Calu3 (cell line): ENCODE results near the gene CCDC117. TPM values are rescaled to one million over a fixed set of nuclear protein-coding genes. Genes with fewer than 3 reads are reported as not detected.
"Not testable (repeated sequence)": the region's sequence is repeated elsewhere in the genome, so short reads cannot be mapped to it uniquely, and the experiment has no call there.

Source experiments
- BruUV-seq: library from RNA; stranded (reverse); fragments of 400-500 nt; replicated peaks from 2 replicates; lab custom pipeline; 2021; lab: Mats Ljungman, UMichigan
- CTCF ChIA-PET: fragments of 300-600 bp; sonication (Branson Sonifier 250); formaldehyde crosslinking; loops from one replicate; lab custom pipeline; 2022; ENCODE audit warnings: antibody characterized with exemption; lab: Charles Lee
- DNase-seq: peaks from one replicate; pipeline ENCODE4 v3.0.0; 2022
- H3K27ac Mint-ChIP-seq: one replicate; pipeline ENCODE4 v1.8.0; 2022; ENCODE audit warnings: mixed read lengths; ENCODE audit not compliant: unreplicated experiment
- H3K27me3 Mint-ChIP-seq: one replicate; pipeline ENCODE4 v1.8.0; 2022; ENCODE audit warnings: mixed read lengths; ENCODE audit not compliant: unreplicated experiment
- H3K36me3 Mint-ChIP-seq: one replicate; pipeline ENCODE4 v1.8.0; 2022; ENCODE audit warnings: mild to moderate bottlenecking, moderate library complexity, mixed read lengths; ENCODE audit not compliant: insufficient read depth, unreplicated experiment
- H3K4me1 Mint-ChIP-seq: one replicate; pipeline ENCODE4 v1.8.0; 2022; ENCODE audit warnings: mild to moderate bottlenecking, low read depth, mixed read lengths; ENCODE audit not compliant: unreplicated experiment
- H3K4me3 Mint-ChIP-seq: one replicate; pipeline ENCODE4 v1.8.0; 2022; ENCODE audit warnings: mild to moderate bottlenecking, low read depth, moderate library complexity, mixed read lengths; ENCODE audit not compliant: unreplicated experiment
- H3K9me3 Mint-ChIP-seq: one replicate; pipeline ENCODE4 v1.8.0; 2022; ENCODE audit warnings: low read depth, mixed read lengths; ENCODE audit not compliant: unreplicated experiment
- intact Hi-C: fragments of 100-400 bp; cut with micrococcal nuclease; formaldehyde crosslinking; loops from one replicate; pipeline ENCODE4 v1.10.0; 2022; ENCODE audit not compliant: unreplicated experiment
- total RNA-seq: library from RNA; stranded (reverse); gene quantifications from 2 replicates; pipeline ENCODE4 v1.2.3, GENCODE V29; 2022
- TF ChIP-seq, protein P1 (sequence below): fragments of 200-600 bp; IDR thresholded peaks from one replicate; pipeline ENCODE4 v1.8.0; 2022; ENCODE audit warnings: antibody characterized with exemption; ENCODE audit not compliant: unreplicated experiment

CCDC117 gene
- total RNA-seq, 1 experiment from 2014 or later = 27.0 TPM

DNA sequence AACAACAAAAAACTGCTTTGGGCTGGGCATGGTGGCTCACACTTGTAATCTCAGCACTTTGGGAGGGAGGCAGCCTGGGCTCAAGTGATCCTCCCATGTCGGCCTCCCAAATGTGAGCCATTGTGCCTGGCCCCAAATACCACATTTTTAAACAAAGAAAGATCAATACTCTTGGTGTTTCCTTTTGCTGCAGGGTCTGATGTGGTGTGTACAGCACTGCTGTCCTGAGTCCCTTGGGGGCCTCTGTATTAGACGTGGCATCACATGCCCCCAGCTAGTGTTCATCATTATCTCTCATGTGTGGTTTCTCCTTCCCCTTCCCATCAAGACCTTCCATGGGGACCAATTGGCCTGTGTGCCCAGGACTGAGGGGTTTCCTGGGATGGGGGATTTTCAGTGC is 48.4 kb downstream of the CCDC117 start:
- intact Hi-C loops = no loop called here
- TF ChIP-seq, protein P1, sequence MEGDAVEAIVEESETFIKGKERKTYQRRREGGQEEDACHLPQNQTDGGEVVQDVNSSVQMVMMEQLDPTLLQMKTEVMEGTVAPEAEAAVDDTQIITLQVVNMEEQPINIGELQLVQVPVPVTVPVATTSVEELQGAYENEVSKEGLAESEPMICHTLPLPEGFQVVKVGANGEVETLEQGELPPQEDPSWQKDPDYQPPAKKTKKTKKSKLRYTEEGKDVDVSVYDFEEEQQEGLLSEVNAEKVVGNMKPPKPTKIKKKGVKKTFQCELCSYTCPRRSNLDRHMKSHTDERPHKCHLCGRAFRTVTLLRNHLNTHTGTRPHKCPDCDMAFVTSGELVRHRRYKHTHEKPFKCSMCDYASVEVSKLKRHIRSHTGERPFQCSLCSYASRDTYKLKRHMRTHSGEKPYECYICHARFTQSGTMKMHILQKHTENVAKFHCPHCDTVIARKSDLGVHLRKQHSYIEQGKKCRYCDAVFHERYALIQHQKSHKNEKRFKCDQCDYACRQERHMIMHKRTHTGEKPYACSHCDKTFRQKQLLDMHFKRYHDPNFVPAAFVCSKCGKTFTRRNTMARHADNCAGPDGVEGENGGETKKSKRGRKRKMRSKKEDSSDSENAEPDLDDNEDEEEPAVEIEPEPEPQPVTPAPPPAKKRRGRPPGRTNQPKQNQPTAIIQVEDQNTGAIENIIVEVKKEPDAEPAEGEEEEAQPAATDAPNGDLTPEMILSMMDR = no peak
- Mint-ChIP-seq H3K9me3 (no peaks in the 10 kb centered on the region), H3K27me3 (no peaks in the 10 kb centered on the region), H3K27ac (no peak overlapping the region), H3K4me3 (no peak overlapping the region), H3K4me1 (peaks cover 25% of the 10 kb centered on the region), H3K36me3 (peaks cover 12% of the 10 kb centered on the region)
- DNase-seq = no peak
- BruUV-seq = no TSS peak
- CTCF ChIA-PET = no interaction called here

DNA sequence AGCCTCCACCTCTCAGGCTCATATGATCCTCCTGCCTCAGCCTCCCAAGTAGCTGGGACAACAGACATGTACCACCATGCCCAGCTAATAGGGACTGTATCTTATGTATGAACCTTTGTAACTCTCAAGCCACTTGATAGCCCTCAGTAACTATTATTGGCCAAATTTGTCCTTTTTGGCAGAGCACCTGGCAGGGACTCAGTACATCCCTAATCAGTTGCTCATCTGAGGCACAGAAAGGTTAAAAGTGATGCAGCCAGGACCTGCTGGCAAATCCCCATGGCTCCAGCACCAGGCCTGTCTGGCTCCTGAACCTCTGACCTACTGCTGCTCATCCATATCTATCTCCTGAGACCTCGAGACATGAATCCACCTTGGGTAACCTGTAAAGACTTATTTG is 49.0 kb downstream of the CCDC117 start:
- TF ChIP-seq, protein P1 = no peak
- Mint-ChIP-seq H3K4me1 (peaks cover 25% of the 10 kb centered on the region), H3K4me3 (no peak overlapping the region), H3K27me3 (no peaks in the 10 kb centered on the region), H3K36me3 (peaks cover 12% of the 10 kb centered on the region), H3K9me3 (no peaks in the 10 kb centered on the region), H3K27ac (no peak overlapping the region)
- CTCF ChIA-PET = no interaction called here
- intact Hi-C loops = no loop called here
- BruUV-seq = no TSS peak
- DNase-seq = no peak

DNA sequence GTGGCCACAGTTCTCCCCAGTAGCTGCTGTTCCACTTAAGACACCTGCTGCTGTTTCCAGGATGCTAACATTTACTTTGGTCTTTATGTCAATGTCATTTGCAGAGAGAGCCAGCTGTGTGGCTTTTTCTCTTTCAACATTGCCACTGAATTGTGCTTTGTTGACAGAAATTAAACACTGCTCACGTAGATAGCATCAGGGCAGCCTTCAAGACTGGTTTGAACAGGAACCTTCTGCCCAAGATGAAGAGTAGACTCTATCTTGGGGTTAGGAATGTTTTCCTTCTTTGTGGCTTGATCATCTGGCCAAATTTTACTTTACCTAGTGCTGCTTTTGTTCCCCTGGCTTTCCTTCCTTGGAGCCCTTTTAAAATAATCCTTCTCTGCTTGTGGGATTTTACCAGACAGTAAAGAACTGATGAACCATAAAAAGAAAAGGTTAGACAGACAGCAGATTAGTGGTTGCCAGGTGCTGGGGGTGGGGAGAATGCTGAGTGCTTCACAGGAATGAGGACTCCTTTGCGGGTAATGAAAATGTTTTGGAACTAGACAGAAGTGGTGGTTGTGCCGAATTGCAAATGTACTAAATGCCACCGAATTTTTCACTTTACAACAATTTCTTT is 50.5 kb downstream of the CCDC117 start:
- BruUV-seq = no TSS peak
- H3K36me3 Mint-ChIP-seq = peaks cover 7% of the 10 kb centered on the region
- CTCF ChIA-PET = no interaction called here
- TF ChIP-seq, protein P1 = no peak
- no peaks in the 10 kb centered on the region for H3K27me3 Mint-ChIP-seq
- H3K4me1 Mint-ChIP-seq = peaks cover 19% of the 10 kb centered on the region
- no peak overlapping the region for H3K27ac Mint-ChIP-seq
- no peaks in the 10 kb centered on the region for H3K9me3 Mint-ChIP-seq
- no peak overlapping the region for H3K4me3 Mint-ChIP-seq
- DNase-seq = no peak
- intact Hi-C loops = no loop called here

DNA sequence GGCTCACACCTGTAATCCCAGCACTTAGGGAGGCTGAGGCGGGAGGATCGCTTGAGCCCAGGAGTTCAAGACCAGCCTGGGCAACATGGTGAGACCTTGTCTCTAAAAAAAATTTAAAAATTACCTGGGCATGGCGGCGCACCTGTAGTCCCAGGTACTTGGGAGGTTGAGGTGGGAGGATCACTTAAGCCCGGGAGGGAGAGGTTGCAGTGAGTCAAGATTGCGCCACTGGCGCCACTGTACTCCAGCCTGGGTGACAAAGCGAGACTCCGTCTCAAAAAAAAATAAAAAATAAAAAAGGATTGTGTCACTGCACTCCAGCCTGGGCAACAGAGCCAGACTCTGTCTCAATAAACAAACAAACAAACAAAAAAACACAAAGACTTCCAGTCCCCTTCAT is 52.0 kb downstream of the CCDC117 start:
- intact Hi-C loops, H3K4me3 Mint-ChIP-seq, DNase-seq, CTCF ChIA-PET, H3K27me3 Mint-ChIP-seq, BruUV-seq, H3K9me3 Mint-ChIP-seq, H3K4me1 Mint-ChIP-seq, H3K27ac Mint-ChIP-seq, H3K36me3 Mint-ChIP-seq: not testable (repeated sequence)

DNA sequence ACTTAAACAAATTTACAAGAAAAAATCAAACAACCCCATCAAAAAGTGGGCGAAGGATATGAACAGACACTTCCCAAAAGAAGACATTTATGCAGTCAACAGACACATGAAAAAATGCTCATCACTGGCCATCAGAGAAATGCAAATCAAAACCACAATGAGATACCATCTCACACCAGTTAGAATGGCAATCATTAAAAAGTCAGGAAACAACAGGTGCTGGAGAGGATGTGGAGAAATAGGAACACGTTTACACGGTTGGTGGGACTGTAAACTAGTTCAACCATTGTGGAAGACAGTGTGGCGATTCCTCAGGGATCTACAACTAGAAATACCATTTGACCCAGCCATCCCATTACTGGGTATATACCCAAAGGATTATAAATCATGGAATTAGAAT is 53.9 kb downstream of the CCDC117 start:
- H3K27ac Mint-ChIP-seq, H3K36me3 Mint-ChIP-seq, H3K27me3 Mint-ChIP-seq, H3K4me3 Mint-ChIP-seq, CTCF ChIA-PET, H3K9me3 Mint-ChIP-seq, H3K4me1 Mint-ChIP-seq, BruUV-seq, DNase-seq: not testable (repeated sequence)
- intact Hi-C loops = loop anchor here (5.0 kb wide), 1 partner anchor 84 kb away; the partner anchor contains the start of genes CHEK2 and HSCB
